Measurements from ENCODE around the gene NFE2L3. TPM values are rescaled to one million over a fixed set of nuclear protein-coding genes. Genes with fewer than 3 reads are reported as not detected.

Gene NFE2L3
- total RNA-seq, 3 donors from 2014 or later = 2.2 to 5.8 (median 4.9) TPM

DNA sequence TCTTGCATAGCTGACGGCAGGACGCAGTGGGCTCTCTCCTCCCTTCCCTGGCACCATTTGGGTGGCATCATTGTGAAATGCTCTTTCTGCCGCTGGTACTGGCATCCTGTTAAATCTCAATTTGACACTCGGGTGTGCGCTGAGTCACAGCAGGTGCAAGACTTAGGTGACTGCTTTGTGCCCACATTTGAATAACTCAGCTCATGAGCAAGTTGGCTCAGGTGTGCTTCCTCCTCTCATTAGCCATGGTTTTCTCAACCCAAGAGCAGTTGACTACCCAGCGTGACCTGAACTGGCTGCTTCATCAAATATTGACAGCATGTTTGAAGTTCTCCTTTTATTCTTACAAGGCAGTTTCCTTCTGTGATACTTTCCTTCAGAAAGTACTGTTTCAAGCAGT lies 24.6 kb upstream of the NFE2L3 start:
- no peak for DNase-seq (ENCODE audit: low spot score in 2 of 2)
- H3K27me3 ChIP-seq = no peaks in the 10 kb centered on the region
- no peaks in the 10 kb centered on the region for H3K9me3 ChIP-seq
- no peaks in the 10 kb centered on the region for H3K4me1 ChIP-seq
- no peak overlapping the region for H3K4me3 ChIP-seq
- no peaks in the 10 kb centered on the region for H3K36me3 ChIP-seq
- intact Hi-C loops (cut with DNase I; ENCODE audit: low total_unique reads) = no loop called here
- TF ChIP-seq POLR2AphosphoS5 (IDR thresholded peaks at IDR 0.05) = no peak
- TF ChIP-seq, protein P1, sequence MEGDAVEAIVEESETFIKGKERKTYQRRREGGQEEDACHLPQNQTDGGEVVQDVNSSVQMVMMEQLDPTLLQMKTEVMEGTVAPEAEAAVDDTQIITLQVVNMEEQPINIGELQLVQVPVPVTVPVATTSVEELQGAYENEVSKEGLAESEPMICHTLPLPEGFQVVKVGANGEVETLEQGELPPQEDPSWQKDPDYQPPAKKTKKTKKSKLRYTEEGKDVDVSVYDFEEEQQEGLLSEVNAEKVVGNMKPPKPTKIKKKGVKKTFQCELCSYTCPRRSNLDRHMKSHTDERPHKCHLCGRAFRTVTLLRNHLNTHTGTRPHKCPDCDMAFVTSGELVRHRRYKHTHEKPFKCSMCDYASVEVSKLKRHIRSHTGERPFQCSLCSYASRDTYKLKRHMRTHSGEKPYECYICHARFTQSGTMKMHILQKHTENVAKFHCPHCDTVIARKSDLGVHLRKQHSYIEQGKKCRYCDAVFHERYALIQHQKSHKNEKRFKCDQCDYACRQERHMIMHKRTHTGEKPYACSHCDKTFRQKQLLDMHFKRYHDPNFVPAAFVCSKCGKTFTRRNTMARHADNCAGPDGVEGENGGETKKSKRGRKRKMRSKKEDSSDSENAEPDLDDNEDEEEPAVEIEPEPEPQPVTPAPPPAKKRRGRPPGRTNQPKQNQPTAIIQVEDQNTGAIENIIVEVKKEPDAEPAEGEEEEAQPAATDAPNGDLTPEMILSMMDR (IDR thresholded peaks at IDR 0.05) = no peak
- no peak for TF ChIP-seq POLR2A (IDR thresholded peaks at IDR 0.05)
- no peak overlapping the region for H3K27ac ChIP-seq

DNA sequence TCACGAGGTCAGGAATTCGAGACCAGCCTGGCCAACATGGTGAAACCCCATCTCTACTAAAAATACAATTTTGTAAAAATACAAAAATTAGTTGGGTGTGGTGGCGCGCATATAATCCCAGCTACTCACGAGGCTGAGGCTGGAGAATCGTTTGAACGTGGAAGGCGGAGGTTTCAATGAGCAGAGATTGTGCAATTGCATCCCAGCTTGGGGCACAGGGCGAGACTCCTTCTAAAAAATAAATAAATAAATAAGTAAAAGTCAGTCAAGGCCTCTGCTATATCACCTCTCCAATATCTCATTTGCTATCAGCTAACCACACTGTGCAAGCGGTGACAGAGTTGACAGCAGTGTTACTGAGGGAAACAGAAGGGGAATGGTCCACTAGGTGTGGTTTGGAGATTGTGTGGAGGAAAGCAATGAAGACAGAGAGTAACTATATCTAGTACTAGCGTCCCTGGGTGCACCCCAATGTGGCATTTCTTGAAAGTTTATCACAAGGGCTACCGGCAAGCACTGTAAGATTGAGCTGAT lies 20.9 kb upstream of the NFE2L3 start:
- Histone ChIP-seq H3K4me1 (no peaks in the 10 kb centered on the region), H3K27me3 (no peaks in the 10 kb centered on the region), H3K36me3 (no peaks in the 10 kb centered on the region), H3K27ac (no peak overlapping the region), H3K4me3 (no peak overlapping the region), H3K9me3 (no peaks in the 10 kb centered on the region)
- no peak for DNase-seq (ENCODE audit: low spot score in 2 of 2)
- intact Hi-C loops (cut with DNase I; ENCODE audit: low total_unique reads) = no loop called here
- TF ChIP-seq POLR2A (IDR thresholded peaks at IDR 0.05) = no peak
- TF ChIP-seq POLR2AphosphoS5 (IDR thresholded peaks at IDR 0.05) = no peak
- TF ChIP-seq, protein P1 (IDR thresholded peaks at IDR 0.05) = no peak

DNA sequence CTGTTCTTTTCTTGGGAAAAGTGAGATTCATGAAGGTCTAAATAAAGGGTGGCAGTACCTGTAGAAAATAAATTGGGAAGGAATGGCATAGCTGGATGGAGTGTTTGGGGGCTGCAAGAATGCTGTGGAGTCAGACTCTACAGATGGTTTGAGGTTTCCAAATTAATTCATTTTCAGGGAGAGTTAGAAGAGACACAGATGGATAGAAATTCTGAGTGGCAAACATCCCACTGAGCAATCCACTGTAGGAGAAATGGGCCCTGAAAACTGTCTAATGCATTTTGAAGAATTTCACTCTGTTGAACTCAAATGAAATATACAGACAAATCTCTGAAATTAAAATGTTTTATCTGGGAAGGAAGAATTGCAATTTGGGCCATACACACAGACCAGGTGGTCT lies 16.9 kb upstream of the NFE2L3 start:
- TF ChIP-seq POLR2AphosphoS5 (IDR thresholded peaks at IDR 0.05) = no peak
- TF ChIP-seq POLR2A (IDR thresholded peaks at IDR 0.05) = no peak
- TF ChIP-seq, protein P1 (IDR thresholded peaks at IDR 0.05) = no peak
- no peaks in the 10 kb centered on the region for H3K36me3 ChIP-seq
- H3K9me3 ChIP-seq = no peaks in the 10 kb centered on the region
- no peak overlapping the region for H3K27ac ChIP-seq
- no peak overlapping the region for H3K4me3 ChIP-seq
- intact Hi-C loops (cut with DNase I; ENCODE audit: low total_unique reads) = no loop called here
- H3K27me3 ChIP-seq = no peaks in the 10 kb centered on the region
- DNase-seq (ENCODE audit: low spot score in 2 of 2) = no peak
- H3K4me1 ChIP-seq = no peaks in the 10 kb centered on the region

- no peak overlapping the region for H3K27ac ChIP-seq
- no peaks in the 10 kb centered on the region for H3K36me3 ChIP-seq
- H3K4me3 ChIP-seq = no peak overlapping the region
- no peaks in the 10 kb centered on the region for H3K27me3 ChIP-seq
- intact Hi-C loops (cut with DNase I; ENCODE audit: low total_unique reads) = no loop called here
- TF ChIP-seq POLR2AphosphoS5 (IDR thresholded peaks at IDR 0.05) = no peak
- TF ChIP-seq, protein P1 (IDR thresholded peaks at IDR 0.05) = no peak
- DNase-seq (ENCODE audit: low spot score in 2 of 2) = no peak
- no peaks in the 10 kb centered on the region for H3K4me1 ChIP-seq
- H3K9me3 ChIP-seq = no peaks in the 10 kb centered on the region
Measured at GRCh38 chr7:26135551-26135950, 16.4 kb upstream of the NFE2L3 start.

DNA sequence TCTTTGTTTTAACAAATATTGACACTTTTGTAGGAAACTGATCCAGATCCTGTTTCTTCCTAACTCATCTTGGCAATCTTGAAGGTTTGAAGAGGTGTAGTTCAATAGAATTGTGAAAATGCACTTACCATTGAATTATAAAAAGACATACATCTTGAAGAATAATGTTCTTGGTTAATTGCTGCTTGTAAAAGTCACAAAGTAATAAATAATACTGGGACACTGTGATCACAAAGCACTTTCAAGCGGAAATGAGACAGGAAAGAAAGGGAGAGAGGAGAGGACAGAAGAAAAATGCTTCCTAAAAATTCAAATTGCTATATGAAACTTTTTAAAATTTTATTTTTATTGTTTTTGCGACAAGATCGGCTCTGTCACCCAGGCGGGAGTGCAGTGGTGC lies 15.2 kb upstream of the NFE2L3 start:
- intact Hi-C loops (cut with DNase I; ENCODE audit: low total_unique reads) = no loop called here
- no peak for TF ChIP-seq POLR2AphosphoS5 (IDR thresholded peaks at IDR 0.05)
- TF ChIP-seq POLR2A (IDR thresholded peaks at IDR 0.05) = no peak
- TF ChIP-seq, protein P1 (IDR thresholded peaks at IDR 0.05) = no peak
- Histone ChIP-seq H3K4me1 (no peaks in the 10 kb centered on the region), H3K4me3 (no peak overlapping the region), H3K27me3 (no peaks in the 10 kb centered on the region), H3K9me3 (no peaks in the 10 kb centered on the region), H3K27ac (no peak overlapping the region), H3K36me3 (no peaks in the 10 kb centered on the region)
- no peak for DNase-seq (ENCODE audit: low spot score in 2 of 2)

Measured in breast epithelium (tissue), 4 donors.